ENCODE measurements around the gene CHST8.

Gene CHST8

GRCh38 chr19:33775731-33776487, 154.2 kb downstream of the CHST8 start:
- TF ChIP-seq CREB1 (IDR thresholded peaks at IDR 0.05; ENCODE audit: low read depth) (no peak), EP300 (IDR thresholded peaks at IDR 0.05; ENCODE audit: borderline replicate concordance) (no peak), YY1 (IDR thresholded peaks at IDR 0.05; ENCODE audit: low read depth) (no peak), NFIC (IDR thresholded peaks at IDR 0.05) (no peak), RAD21 (IDR thresholded peaks at IDR 0.05; ENCODE audit: low read depth) (no peak), TCF12 (IDR thresholded peaks at IDR 0.05; ENCODE audit: low read depth) (no peak), EGR1 (IDR thresholded peaks at IDR 0.05) (no peak), CEBPB (IDR thresholded peaks at IDR 0.05) (no peak), TAF1 (IDR thresholded peaks at IDR 0.05; ENCODE audit: low read depth) (no peak), TEAD4 (IDR thresholded peaks at IDR 0.05) (no peak)
- TF ChIP-seq, protein P1, sequence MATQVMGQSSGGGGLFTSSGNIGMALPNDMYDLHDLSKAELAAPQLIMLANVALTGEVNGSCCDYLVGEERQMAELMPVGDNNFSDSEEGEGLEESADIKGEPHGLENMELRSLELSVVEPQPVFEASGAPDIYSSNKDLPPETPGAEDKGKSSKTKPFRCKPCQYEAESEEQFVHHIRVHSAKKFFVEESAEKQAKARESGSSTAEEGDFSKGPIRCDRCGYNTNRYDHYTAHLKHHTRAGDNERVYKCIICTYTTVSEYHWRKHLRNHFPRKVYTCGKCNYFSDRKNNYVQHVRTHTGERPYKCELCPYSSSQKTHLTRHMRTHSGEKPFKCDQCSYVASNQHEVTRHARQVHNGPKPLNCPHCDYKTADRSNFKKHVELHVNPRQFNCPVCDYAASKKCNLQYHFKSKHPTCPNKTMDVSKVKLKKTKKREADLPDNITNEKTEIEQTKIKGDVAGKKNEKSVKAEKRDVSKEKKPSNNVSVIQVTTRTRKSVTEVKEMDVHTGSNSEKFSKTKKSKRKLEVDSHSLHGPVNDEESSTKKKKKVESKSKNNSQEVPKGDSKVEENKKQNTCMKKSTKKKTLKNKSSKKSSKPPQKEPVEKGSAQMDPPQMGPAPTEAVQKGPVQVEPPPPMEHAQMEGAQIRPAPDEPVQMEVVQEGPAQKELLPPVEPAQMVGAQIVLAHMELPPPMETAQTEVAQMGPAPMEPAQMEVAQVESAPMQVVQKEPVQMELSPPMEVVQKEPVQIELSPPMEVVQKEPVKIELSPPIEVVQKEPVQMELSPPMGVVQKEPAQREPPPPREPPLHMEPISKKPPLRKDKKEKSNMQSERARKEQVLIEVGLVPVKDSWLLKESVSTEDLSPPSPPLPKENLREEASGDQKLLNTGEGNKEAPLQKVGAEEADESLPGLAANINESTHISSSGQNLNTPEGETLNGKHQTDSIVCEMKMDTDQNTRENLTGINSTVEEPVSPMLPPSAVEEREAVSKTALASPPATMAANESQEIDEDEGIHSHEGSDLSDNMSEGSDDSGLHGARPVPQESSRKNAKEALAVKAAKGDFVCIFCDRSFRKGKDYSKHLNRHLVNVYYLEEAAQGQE (IDR thresholded peaks at IDR 0.05; ENCODE audit: low read depth), result no peak

GRCh38 chr19:33777351-33777750, 155.6 kb downstream of the CHST8 start:
- no peak for TF ChIP-seq TEAD4 (IDR thresholded peaks at IDR 0.05)
- no peak for TF ChIP-seq RAD21 (IDR thresholded peaks at IDR 0.05; ENCODE audit: low read depth)
- TF ChIP-seq EP300 (IDR thresholded peaks at IDR 0.05; ENCODE audit: borderline replicate concordance), result no peak
- no peak for TF ChIP-seq TAF1 (IDR thresholded peaks at IDR 0.05; ENCODE audit: low read depth)
- TF ChIP-seq FOXM1 (IDR thresholded peaks at IDR 0.05; ENCODE audit: borderline replicate concordance, low read depth), result no peak
- TF ChIP-seq, protein P1 (IDR thresholded peaks at IDR 0.05; ENCODE audit: low read depth), result no peak
- no peak for TF ChIP-seq YY1 (IDR thresholded peaks at IDR 0.05; ENCODE audit: low read depth)
- no peak for TF ChIP-seq CREB1 (IDR thresholded peaks at IDR 0.05; ENCODE audit: low read depth)
- no peak for TF ChIP-seq NFIC (IDR thresholded peaks at IDR 0.05)
- TF ChIP-seq USF1 (IDR thresholded peaks at IDR 0.05), result no peak
- TF ChIP-seq EGR1 (IDR thresholded peaks at IDR 0.05), result no peak
- TF ChIP-seq TCF12 (IDR thresholded peaks at IDR 0.05; ENCODE audit: low read depth), result no peak
- TF ChIP-seq MAX (IDR thresholded peaks at IDR 0.05), result no peak
- no peak for TF ChIP-seq CEBPB (IDR thresholded peaks at IDR 0.05)
- TF ChIP-seq ZBTB7A (IDR thresholded peaks at IDR 0.05; ENCODE audit: low read depth), result no peak

GRCh38 chr19:33777753-33778088, 156.0 kb downstream of the CHST8 start:
- TF ChIP-seq TEAD4 (IDR thresholded peaks at IDR 0.05) (no peak), RAD21 (IDR thresholded peaks at IDR 0.05; ENCODE audit: low read depth) (no peak)

GRCh38 chr19:33778089-33778791, 156.5 kb downstream of the CHST8 start:
- TF ChIP-seq YY1 (IDR thresholded peaks at IDR 0.05; ENCODE audit: low read depth), result no peak
- no peak for TF ChIP-seq CEBPB (IDR thresholded peaks at IDR 0.05)
- peak; percentile 89 for TF ChIP-seq RAD21 (IDR thresholded peaks at IDR 0.05; ENCODE audit: low read depth)

- TF ChIP-seq YY1 (IDR thresholded peaks at IDR 0.05; ENCODE audit: low read depth), result no peak
- TF ChIP-seq FOXM1 (IDR thresholded peaks at IDR 0.05; ENCODE audit: borderline replicate concordance, low read depth), result no peak
- no peak for TF ChIP-seq EP300 (IDR thresholded peaks at IDR 0.05; ENCODE audit: borderline replicate concordance)
- no peak for TF ChIP-seq CREB1 (IDR thresholded peaks at IDR 0.05; ENCODE audit: low read depth)
- TF ChIP-seq CEBPB (IDR thresholded peaks at IDR 0.05), result no peak
- no peak for TF ChIP-seq TAF1 (IDR thresholded peaks at IDR 0.05; ENCODE audit: low read depth)
- no peak for TF ChIP-seq ZBTB7A (IDR thresholded peaks at IDR 0.05; ENCODE audit: low read depth)
- TF ChIP-seq, protein P1 (IDR thresholded peaks at IDR 0.05; ENCODE audit: low read depth), result no peak
- no peak for TF ChIP-seq TEAD4 (IDR thresholded peaks at IDR 0.05)
- no peak for TF ChIP-seq MAX (IDR thresholded peaks at IDR 0.05)
- TF ChIP-seq TCF12 (IDR thresholded peaks at IDR 0.05; ENCODE audit: low read depth), result no peak
Observed at GRCh38 chr19:33779849-33780248, 158.1 kb downstream of the CHST8 start.
